C4-2B (cell line): ENCODE results near the gene TPRA1.

Experiments used
- CTCF ChIP-seq: fragments of 450-650 bp; conservative IDR thresholded peaks from 2 replicates; pipeline ENCODE4 v1.5.1; 2017; ENCODE audit warnings: mild to moderate bottlenecking
- ZFX ChIP-seq: fragments of 450-650 bp; IDR thresholded peaks from 2 replicates; pipeline ENCODE4 v1.6.1; 2017

- TF ChIP-seq CTCF (no peak), ZFX (no peak)
These were observed 10.4 kb upstream of the TPRA1 start for GRCh38 chr3:127600749-127601456.
